B cell (primary cell): ENCODE measurements around the gene TNFRSF6B.

ENCODE experiments used
- CTCF ChIP-seq: fragments of 200-600 bp; IDR thresholded peaks from one replicate; pipeline ENCODE4 v1.8.0; 2022; ENCODE audit warnings: antibody characterized with exemption, mild to moderate bottlenecking
- EZH2 ChIP-seq: IDR thresholded peaks from 2 replicates; pipeline ENCODE4 v1.6.1; 2012; ENCODE audit warnings: borderline replicate concordance, low read depth, mild to moderate bottlenecking, moderate library complexity, low read length; ENCODE audit not compliant: insufficient read depth, poor library complexity, severe bottlenecking

- TF ChIP-seq CTCF = no peak
- no peak for TF ChIP-seq EZH2
These were observed 41.2 kb upstream of the TNFRSF6B start for GRCh38 chr20:63655249-63655648.
